Suppressor macrophage treated with lipopolysaccharide for 1 hour (primary cell): ENCODE results near the gene CEP63.

Experiments used
- DNase-seq, 3 donors: peaks; one replicate each; pipeline ENCODE4 v3.0.0-alpha.2; 2020 to 2022

The CEP63 gene

DNA sequence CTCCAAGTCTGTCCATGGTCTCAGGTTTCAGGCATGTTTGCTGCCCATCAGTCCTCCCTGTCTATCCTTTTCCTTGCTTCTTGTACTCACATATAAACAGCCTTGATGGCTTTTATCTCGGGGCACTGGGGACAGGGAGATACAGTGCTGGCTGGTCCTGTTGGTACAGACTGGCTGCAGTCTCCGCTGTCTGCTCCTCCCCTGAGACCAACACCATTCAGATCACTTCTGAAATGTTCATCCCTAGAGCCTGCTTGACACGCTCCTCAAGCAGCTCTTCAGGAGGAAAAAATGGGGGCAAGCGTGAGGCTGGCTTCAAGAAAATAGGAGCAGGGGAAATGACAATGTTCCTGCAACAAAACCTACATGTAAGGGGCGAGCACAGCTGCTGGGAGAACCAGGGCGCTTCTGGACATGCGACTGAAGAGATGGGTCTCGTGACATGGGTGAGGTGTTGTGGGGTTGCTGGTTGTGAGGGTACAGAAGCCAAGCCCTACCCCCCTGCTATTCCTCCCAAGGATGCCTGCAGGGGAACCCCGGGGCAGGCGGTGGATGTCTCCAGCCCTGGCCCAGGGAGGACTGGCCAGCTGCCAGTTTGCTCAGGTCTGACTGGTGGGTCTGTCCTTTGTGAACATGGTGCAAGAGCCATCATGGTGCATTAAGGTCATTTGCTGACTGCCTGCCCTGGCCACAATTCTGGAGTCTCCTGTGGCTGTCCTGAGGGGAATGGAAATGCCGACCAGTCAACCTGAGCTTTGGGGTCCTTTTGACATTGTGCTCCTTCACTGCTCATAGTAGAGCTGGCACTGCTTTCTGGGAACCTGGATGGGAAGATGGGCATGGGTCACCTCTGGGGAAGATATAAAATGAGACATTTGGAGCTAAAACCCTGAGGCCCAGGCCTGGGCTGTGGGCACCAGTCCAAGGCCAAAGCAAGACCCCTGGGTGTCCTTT is 124.9 kb downstream of the CEP63 start:
- DNase-seq: no peak

GRCh38 chr3:134611516-134611915 is 125.7 kb downstream of the CEP63 start:
- DNase-seq: no peak

- DNase-seq: no peak
Observed at GRCh38 chr3:134613006-134613520, 127.2 kb downstream of the CEP63 start.

- no peak for DNase-seq
Observed at GRCh38 chr3:134614955-134615354, 129.1 kb downstream of the CEP63 start.

DNA sequence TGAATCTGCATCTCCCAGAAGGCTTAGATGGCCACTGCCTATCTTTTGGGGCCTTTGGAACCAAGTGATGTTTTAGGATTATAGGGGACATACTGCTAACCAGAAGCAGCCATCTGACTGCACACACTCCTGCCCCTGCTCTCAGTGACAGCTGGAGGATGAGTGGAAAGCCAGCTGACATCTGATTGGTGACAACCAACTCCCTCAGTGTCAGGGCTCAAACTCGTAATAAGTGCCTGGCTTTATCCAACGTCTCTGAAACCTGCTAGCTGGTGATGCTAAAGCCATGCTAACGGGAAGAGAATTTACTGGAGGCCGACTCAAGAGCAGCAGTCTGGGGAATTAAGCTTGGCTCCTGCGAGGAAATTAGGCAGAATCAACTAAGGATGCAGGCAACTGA is 129.9 kb downstream of the CEP63 start:
- DNase-seq: no peak

GRCh38 chr3:134617608-134618477 is 132.0 kb downstream of the CEP63 start:
- no peak for DNase-seq

DNA sequence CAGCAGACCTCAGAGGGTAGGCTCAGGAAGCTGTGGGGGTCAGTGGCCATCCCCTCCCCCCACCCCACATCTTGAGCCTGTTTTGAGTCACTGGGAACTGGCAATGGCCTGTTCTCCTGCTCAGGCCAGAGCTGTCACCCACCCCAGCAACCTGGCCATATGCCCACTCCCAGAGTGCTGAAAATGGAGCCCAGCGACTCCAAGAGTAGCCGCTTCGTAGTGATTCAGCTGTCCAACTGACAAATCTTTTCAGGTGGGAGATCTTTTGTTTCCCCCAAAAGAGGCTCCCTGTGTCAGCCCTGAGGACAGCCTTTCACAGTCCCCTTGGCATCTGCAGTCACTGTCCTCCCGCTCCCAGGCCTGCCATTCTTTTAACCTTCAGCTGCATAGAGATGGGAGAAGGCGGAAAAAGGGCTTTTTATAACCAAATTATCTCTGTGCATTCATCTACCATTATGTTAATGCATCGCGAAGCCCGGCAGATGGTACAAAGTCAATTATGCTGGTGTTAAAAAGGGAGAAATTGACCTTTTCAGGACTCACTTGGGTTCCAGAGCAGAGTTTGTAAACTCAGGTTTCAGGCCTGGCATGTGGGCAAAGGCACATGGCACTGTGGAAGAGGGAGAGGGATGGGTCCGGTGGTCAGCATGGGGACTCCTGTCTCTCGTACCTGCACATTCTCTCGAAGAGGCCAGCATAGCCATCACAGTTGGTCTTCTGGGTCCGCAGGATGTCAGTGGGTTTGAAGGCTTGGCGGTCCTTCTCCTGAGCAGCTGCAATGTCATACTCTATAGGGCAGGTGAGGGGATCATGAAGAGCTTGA is 132.8 kb downstream of the CEP63 start:
- no peak for DNase-seq

DNA sequence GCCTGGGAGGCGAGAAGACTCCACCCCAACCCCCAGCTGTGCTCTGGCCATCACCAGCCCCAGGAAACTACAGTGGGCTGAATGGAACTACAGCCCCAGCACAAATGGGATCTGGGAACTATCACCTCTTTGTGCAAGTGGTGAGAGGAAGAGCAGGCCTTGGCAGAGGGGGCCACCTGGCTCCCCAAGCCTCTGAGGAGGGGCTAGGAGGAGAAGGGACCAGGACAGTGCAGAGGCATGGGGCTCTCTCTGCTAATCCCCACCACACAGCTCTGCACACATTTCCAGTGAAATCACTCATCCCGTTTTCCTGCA is 133.4 kb downstream of the CEP63 start:
- DNase-seq: no peak

GRCh38 chr3:134619884-134620445 is 134.1 kb downstream of the CEP63 start:
- DNase-seq: no peak

GRCh38 chr3:134620476-134621115 is 134.7 kb downstream of the CEP63 start:
- no peak for DNase-seq

- DNase-seq: no peak
Observed at GRCh38 chr3:134621854-134622253, 136.0 kb downstream of the CEP63 start.

DNA sequence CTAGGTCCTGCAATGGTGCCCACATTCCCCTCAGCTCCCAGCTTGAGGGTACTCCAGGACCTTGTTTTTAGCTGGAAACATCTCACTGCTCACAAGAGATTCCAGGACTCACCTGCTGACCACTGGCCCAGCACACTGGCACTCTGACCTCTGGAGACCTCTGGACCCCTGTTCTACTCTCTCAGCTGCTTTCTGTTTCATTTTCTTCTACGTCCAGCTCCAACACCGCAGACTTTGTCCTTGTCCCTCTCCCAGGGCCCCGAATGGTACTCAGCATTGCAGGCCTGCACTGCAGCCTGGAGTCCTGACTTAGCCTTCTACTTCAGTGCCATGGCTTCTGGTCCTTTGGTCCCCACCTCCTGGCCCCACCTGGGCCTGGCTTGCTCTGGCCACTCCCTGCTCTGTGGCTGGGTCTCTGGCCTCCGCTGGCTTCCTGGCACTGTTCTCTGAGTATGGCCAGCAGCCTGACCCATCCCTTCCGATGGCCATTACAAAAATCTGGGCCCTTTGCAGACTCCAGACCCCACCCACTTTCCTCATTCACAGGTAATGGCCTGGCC is 137.0 kb downstream of the CEP63 start:
- DNase-seq: no peak

DNA sequence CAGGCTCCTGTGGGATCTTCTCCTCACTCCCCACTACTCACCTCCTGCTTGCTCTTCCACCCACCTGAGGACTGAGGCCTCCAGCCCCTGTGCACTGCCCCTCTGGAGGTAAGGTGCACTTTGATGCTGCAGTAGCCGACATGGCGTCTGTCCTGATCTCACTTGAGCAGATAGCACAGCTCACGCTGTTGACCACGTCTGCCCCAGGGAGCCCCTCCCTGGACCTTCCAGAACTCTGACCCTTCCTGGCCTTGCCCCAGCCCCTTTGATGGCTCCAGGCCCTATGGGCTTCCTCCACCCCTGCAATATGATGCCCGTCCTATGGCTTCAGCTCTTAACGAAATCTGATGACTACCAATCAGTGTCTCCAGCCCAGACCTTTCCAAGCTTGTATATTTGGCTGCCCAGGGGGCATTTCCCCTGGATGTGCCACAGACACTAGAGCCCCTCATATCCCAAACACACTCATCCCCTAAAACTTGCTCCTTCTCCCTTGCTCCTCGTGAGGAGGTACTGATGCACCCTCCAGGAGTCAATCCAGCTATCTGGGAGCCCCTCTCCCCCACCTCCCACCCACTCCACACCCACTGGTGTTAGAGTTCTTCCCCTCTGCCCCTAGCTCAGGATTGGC is 137.9 kb downstream of the CEP63 start:
- DNase-seq: no peak
